Muscle layer of colon (tissue), 2 donors: ENCODE measurements around the gene ACSM6.
"Not testable (repeated sequence)": the region's sequence is repeated elsewhere in the genome, so short reads cannot be mapped to it uniquely, and the experiment has no call there.

ENCODE experiments used
- H3K27ac ChIP-seq: one replicate; pipeline ENCODE4 v1.7.0; 2013; ENCODE audit warnings: low read depth, mild to moderate bottlenecking, low read length, moderate library complexity
- H3K27me3 ChIP-seq, 2 donors: one replicate each; pipeline ENCODE4 v1.7.0; 2013; ENCODE audit warnings: low read length in 2 of 2, mild to moderate bottlenecking in 2 of 2; ENCODE audit not compliant: insufficient read depth in 2 of 2, control insufficient read depth in 1 of 2
- H3K36me3 ChIP-seq: one replicate; pipeline ENCODE4 v1.7.0; 2013; ENCODE audit warnings: mild to moderate bottlenecking, low read length; ENCODE audit not compliant: insufficient read depth
- H3K4me1 ChIP-seq: one replicate; pipeline ENCODE4 v1.7.0; 2013; ENCODE audit warnings: mild to moderate bottlenecking, low read length; ENCODE audit not compliant: insufficient read depth
- H3K4me3 ChIP-seq, 2 donors: one replicate each; pipeline ENCODE4 v1.7.0; 2013; ENCODE audit warnings: low read length in 2 of 2, low read depth in 1 of 2, mild to moderate bottlenecking in 1 of 2, moderate library complexity in 1 of 2
- H3K9ac ChIP-seq: one replicate; pipeline ENCODE4 v1.7.0; 2013; ENCODE audit warnings: low read length
- H3K9me3 ChIP-seq: one replicate; pipeline ENCODE4 v1.7.0; 2013; ENCODE audit warnings: mild to moderate bottlenecking, low read length
- donor health status: abdominal sarcoma.
- donor health status: Adenocarcinoma of cecum.

The ACSM6 gene

GRCh38 chr10:95217476-95217875 is 23.4 kb downstream of the ACSM6 start:
- Histone ChIP-seq H3K4me1 (no peaks in the 10 kb centered on the region), H3K9ac (no peak overlapping the region), H3K4me3 (no peak overlapping the region), H3K9me3 (no peaks in the 10 kb centered on the region), H3K27ac (no peak overlapping the region), H3K36me3 (no peaks in the 10 kb centered on the region), H3K27me3 (no peaks in the 10 kb centered on the region)

GRCh38 chr10:95220539-95220938 is 26.5 kb downstream of the ACSM6 start:
- H3K9ac ChIP-seq: no peak overlapping the region
- no peak overlapping the region for H3K27ac ChIP-seq
- H3K9me3 ChIP-seq: no peaks in the 10 kb centered on the region
- no peak overlapping the region for H3K4me3 ChIP-seq
- H3K27me3 ChIP-seq: no peaks in the 10 kb centered on the region
- H3K36me3 ChIP-seq: no peaks in the 10 kb centered on the region
- no peaks in the 10 kb centered on the region for H3K4me1 ChIP-seq

- Histone ChIP-seq H3K4me3 (no peak overlapping the region), H3K36me3 (no peaks in the 10 kb centered on the region), H3K9me3 (no peaks in the 10 kb centered on the region), H3K27me3 (no peaks in the 10 kb centered on the region), H3K4me1 (no peaks in the 10 kb centered on the region), H3K27ac (no peak overlapping the region), H3K9ac (no peak overlapping the region)
Observed at GRCh38 chr10:95221124-95221523, 27.1 kb downstream of the ACSM6 start.

- no peaks in the 10 kb centered on the region for H3K36me3 ChIP-seq
- H3K9me3 ChIP-seq: no peaks in the 10 kb centered on the region
- no peak overlapping the region for H3K27ac ChIP-seq
- no peaks in the 10 kb centered on the region for H3K4me1 ChIP-seq
- H3K27me3 ChIP-seq: no peaks in the 10 kb centered on the region
- H3K4me3 ChIP-seq: no peak overlapping the region
- H3K9ac ChIP-seq: no peak overlapping the region
Observed at GRCh38 chr10:95225136-95225535, 31.1 kb downstream of the ACSM6 start.

- not testable (repeated sequence) for H3K27ac ChIP-seq, H3K27me3 ChIP-seq, H3K4me3 ChIP-seq, H3K9ac ChIP-seq, H3K4me1 ChIP-seq, H3K36me3 ChIP-seq, H3K9me3 ChIP-seq
Observed at GRCh38 chr10:95228934-95229723, 35.1 kb downstream of the ACSM6 start.

- Histone ChIP-seq H3K9ac (no peak overlapping the region), H3K4me3 (peak overlapping the region in 1 of 2 donors; percentile 59), H3K36me3 (no peaks in the 10 kb centered on the region), H3K27ac (no peak overlapping the region), H3K27me3 (no peaks in the 10 kb centered on the region), H3K9me3 (no peaks in the 10 kb centered on the region), H3K4me1 (peaks cover 5% of the 10 kb centered on the region)
Observed at GRCh38 chr10:95229724-95230627, 35.9 kb downstream of the ACSM6 start.

GRCh38 chr10:95230677-95231586 is 36.9 kb downstream of the ACSM6 start:
- peak overlapping the region; percentile 37 to 59 for H3K4me3 ChIP-seq
- H3K9me3 ChIP-seq, H3K27ac ChIP-seq, H3K27me3 ChIP-seq, H3K9ac ChIP-seq, H3K4me1 ChIP-seq, H3K36me3 ChIP-seq: not testable (repeated sequence)

- Histone ChIP-seq H3K27ac (no peak overlapping the region), H3K36me3 (no peaks in the 10 kb centered on the region)
Observed at GRCh38 chr10:95233377-95234034, 39.5 kb downstream of the ACSM6 start.

GRCh38 chr10:95234951-95235350 is 40.9 kb downstream of the ACSM6 start:
- H3K36me3 ChIP-seq: no peaks in the 10 kb centered on the region
- no peaks in the 10 kb centered on the region for H3K27me3 ChIP-seq
- no peak overlapping the region for H3K4me3 ChIP-seq
- no peak overlapping the region for H3K9ac ChIP-seq
- H3K4me1 ChIP-seq: peaks cover 5% of the 10 kb centered on the region
- H3K27ac ChIP-seq: no peak overlapping the region
- H3K9me3 ChIP-seq: no peaks in the 10 kb centered on the region

More at GRCh38 chr10:95233377-95234034, 39.5 kb downstream of the ACSM6 start:
- Histone ChIP-seq H3K27me3 (no peaks in the 10 kb centered on the region), H3K4me1 (peaks cover 5% of the 10 kb centered on the region), H3K9ac (no peak overlapping the region), H3K9me3 (no peaks in the 10 kb centered on the region), H3K4me3 (no peak overlapping the region)

- H3K9ac ChIP-seq: no peak overlapping the region
- H3K36me3 ChIP-seq: no peaks in the 10 kb centered on the region
- no peak overlapping the region for H3K4me3 ChIP-seq
- H3K4me1 ChIP-seq: no peaks in the 10 kb centered on the region
- H3K27me3 ChIP-seq: no peaks in the 10 kb centered on the region
- H3K9me3 ChIP-seq: no peaks in the 10 kb centered on the region
- no peak overlapping the region for H3K27ac ChIP-seq
Observed at GRCh38 chr10:95235676-95236067, 41.6 kb downstream of the ACSM6 start.
